Body of pancreas (tissue), 4 donors: ENCODE data around the gene FHL2.

Source experiments
- CTCF ChIP-seq, 7 experiments: fragments of 450-650 bp in 4 of 7; fragments of 200-600 bp in 3 of 7; sonication (generic) in 3 of 7; IDR thresholded peaks; one replicate each; pipeline ENCODE4 v1.5.1; 2016 to 2019; ENCODE audit warnings: antibody characterized with exemption in 7 of 7
- POLR2A ChIP-seq, 3 donors: fragments of 450-650 bp; IDR thresholded peaks; one replicate each; pipeline ENCODE4 v1.6.1; 2016; ENCODE audit warnings: antibody characterized with exemption in 3 of 3, mild to moderate bottlenecking in 2 of 3

GRCh38 chr2:105403783-105404698 lies 5.2 kb upstream of the FHL2 start:
- TF ChIP-seq CTCF (IDR thresholded peaks at IDR 0.05): no peak
- no peak for TF ChIP-seq POLR2A (IDR thresholded peaks at IDR 0.05)
